Right ventricle myocardium inferior (tissue), 1 donor: ENCODE measurements around the gene GCN1. TPM values are rescaled to one million over a fixed set of nuclear protein-coding genes. Genes with fewer than 3 reads are reported as not detected.
"Not testable (repeated sequence)": the region's sequence is repeated elsewhere in the genome, so short reads cannot be mapped to it uniquely, and the experiment has no call there.

Experiments used
- ATAC-seq: fragments of 200-7000 bp; cut with Tn5 transposase; one replicate; pipeline ENCODE4 v1.9.1; 2020; ENCODE audit warnings: mild to moderate bottlenecking, moderate library complexity
- DNase-seq: peaks from one replicate; pipeline ENCODE4 v3.0.0; 2021; ENCODE audit errors: missing footprints
- intact Hi-C: fragments of 100-400 bp; cut with DNase I; formaldehyde crosslinking; loops from one replicate; pipeline ENCODE4 v1.11.0; 2022
- total RNA-seq: library from RNA; stranded (reverse); fragmentation: NEBNext Ultra II Directional; extraction: Animal tissue kit (Norgen Biotek cat#: 25700); gene quantifications from one replicate; pipeline ENCODE4 v1.2.1, GENCODE V29; 2021
- donor health status: DM: no; HTN: yes; CAD: no; lungs with severe emphysema.

Gene GCN1
- total RNA-seq, 1 donor from 2014 or later: 35.7 TPM

DNA sequence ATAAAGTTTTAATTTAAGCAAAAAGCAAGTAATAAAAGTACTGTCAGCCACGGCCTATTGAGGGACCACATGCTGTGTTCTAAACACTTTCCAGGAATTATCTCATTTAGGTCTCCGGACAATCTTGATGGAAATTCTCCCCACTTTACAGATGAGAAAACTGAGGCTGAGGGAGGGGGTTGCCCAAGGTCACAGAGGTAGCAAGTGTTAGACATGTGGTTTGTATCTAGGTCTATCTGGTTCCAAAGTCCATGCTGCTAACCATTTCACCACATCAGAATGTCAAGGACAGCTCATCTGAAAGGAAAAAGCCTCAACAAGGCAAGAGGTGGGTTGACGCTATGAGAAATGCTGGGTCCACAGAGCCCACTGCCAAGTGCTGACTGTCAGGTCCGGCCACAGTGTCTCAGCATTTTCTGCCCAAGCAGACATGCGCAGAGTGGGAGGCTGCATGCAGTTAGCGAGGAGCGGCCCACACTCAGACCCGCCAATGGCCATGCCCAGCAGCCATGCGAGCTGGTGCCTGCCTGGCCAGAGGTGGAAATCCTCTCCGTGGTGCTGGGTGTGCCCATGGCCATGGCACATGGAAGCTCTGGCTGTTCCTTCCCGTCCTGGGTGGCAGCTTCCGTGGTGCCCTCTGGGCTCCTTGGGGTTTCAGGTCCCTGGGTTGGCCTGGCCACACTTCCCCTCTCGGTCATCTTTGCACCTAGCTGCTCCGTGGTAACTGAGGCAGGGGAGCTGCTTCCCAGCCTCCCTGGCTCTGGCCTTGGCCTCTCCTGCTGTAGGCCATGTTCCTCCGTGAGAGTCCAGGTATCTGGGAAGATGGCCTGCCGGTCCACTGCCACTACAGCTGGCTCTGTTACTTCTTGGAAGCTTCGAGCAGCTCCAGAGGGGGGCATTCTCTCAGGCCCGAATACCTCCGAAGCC lies 24.4 kb upstream of the GCN1 start:
- no peak for DNase-seq
- ATAC-seq: no peak
- intact Hi-C loops: no loop called here

- no peak for DNase-seq
- intact Hi-C loops: no loop called here
- ATAC-seq: no peak
Observed at GRCh38 chr12:120216742-120217605, 22.5 kb upstream of the GCN1 start.

DNA sequence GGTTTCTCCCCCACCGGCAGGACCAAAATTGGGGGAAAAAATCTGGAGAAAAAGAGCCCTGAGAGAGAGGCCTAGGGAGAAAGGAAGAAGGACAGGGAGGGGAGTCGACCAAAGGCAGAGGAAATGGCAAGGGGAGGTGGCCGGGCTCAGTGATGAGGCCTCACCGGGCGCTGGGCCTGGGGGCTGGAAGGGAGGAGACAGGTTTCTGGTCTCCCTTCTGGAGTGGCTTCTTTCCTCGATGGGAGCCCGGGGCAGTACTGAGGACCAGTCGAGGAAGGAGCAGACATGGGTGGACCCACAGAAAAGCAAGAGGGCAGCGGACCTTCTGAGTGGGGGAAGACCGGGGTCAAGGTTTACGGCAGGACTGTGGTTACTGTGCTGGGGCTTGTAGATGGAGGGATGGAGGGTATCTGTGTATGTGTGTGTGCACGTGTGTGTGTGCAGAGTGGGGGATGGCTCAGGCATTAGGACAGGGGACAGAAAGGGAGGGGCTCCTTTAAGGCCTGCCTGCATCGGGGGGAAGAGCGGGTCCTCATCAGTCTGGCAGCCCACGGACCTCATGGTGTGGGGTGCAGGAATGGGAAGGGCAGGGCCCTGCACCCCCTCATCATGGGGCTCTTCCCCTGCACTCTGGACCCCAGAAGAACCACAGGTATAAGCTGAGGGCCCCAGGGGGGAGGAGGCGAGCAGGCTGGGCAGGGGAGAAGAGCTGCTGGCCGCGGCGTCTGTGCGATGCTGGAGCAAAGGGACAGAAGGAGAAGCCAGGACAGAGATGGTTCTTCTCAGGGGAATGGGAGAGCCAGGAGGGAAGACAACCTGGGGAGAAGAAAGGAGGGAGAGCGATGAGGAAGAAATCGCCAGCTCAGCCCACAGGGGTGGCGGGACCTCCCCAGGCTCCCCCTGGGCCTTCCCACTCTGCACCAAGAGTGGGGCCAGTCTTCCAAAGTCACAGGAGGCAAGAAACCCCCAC lies 21.5 kb upstream of the GCN1 start:
- ATAC-seq (no peak), DNase-seq (no peak)
- intact Hi-C loops: no loop called here

GRCh38 chr12:120215357-120215735 lies 20.8 kb upstream of the GCN1 start:
- DNase-seq (no peak), ATAC-seq (no peak)
- intact Hi-C loops: no loop called here

DNA sequence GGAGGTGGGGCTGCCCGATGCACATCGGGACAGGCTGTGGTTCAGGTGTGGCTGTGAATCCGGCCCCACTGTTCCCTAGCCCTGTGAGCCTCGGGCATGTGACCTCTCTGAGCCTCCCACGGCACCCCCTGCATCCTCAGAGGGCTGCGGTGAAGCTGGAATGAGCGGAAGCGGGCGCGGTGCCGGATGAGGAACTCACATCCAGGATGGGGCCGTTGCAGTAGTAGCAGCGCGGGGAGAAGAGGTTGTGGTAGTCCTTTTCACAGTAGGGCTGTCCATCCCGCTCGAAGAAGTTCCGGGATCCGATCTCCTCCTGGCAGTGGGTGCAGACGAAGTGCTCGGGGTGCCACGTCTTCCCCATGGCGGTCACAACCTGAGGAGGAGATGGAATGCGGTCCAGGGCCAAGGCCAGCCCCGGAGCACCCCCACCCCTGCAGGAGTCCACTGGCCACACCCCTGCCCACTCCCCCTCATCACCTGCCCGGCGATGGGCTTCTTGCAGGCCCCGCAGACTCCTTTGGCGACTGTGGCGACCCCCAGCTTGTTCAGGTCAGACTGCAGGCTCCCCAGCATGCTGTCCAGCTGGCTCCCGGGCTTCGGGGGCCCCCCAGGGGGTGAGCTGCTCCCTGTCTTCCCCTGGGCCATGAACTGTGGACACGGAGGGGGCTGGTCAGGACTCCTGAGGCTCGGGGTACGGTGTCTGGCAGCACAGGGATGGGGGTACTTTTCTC lies 20.3 kb upstream of the GCN1 start:
- intact Hi-C loops: no loop called here
- no peak for ATAC-seq
- no peak for DNase-seq

GRCh38 chr12:120213758-120214157 lies 19.2 kb upstream of the GCN1 start:
- ATAC-seq: no peak
- intact Hi-C loops: no loop called here
- DNase-seq: no peak

- ATAC-seq, intact Hi-C loops, DNase-seq: not testable (repeated sequence)
Observed at GRCh38 chr12:120213182-120213581, 18.7 kb upstream of the GCN1 start.

DNA sequence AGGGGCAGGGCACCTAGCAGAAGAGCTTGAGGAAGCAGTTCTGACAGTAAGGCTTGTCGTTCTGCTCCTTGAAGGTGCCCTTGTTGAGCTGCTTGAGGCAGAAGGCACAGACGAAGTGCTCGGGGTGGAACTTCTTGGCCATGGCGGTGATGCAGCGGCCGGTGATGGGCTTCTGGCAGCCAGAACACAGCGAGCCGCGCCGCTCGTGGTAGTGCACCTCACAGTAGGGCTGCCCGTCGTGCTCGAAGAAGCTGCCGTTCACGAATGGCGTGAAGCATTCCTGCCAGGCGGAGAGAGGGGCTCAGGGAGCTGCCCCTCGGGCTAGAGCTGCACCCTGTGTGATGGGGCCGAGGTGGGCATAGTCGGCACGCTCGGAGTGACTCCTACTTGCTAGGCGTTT lies 17.8 kb upstream of the GCN1 start:
- ATAC-seq (no peak), DNase-seq (no peak)
- intact Hi-C loops: no loop called here

DNA sequence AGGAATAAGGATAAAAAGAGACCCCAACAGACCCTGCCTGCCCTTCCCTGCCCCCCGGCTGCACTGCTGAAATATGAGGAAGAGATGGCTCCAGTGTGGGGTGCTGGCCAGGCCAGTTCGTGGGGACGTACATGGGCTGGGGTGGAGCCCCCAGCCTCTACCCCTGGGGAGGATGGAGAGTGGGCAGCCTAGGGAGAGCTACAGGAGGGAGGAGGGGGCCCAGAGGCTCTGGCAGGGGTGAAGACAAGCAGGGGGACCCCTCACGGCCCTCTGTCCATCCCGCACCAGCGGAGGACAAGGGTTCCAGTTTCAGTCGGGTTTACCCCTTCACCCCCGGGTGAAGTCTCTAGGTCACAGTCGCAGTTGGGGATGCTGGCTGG lies 17.4 kb upstream of the GCN1 start:
- no peak for DNase-seq
- intact Hi-C loops: no loop called here
- ATAC-seq: no peak

GRCh38 chr12:120211243-120211903 lies 16.9 kb upstream of the GCN1 start:
- intact Hi-C loops: no loop called here
- no peak for DNase-seq
- ATAC-seq: no peak

- ATAC-seq (no peak), DNase-seq (no peak)
- intact Hi-C loops: no loop called here
Observed at GRCh38 chr12:120209851-120210250, 15.3 kb upstream of the GCN1 start.

GRCh38 chr12:120207227-120207626 lies 12.7 kb upstream of the GCN1 start:
- ATAC-seq (no peak), DNase-seq (no peak)
- intact Hi-C loops: no loop called here

DNA sequence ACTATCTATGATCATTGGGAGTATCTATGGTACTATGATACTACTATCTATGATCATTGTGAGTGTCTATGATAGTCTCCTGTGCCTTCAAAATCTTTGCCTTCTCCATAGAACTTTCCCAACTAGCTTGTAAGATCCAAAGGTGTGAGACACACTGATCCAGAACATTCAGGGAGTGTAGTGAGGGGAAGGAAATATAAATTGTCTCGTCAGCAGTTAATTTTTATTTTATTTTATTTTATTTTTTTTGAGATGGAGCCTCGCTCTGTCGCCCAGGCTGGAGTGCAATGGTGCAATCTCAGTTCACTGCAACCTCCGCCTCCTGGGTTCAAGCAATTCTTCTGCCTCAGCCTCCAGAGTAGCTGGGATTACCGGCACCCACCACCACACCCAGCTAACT lies 12.3 kb upstream of the GCN1 start:
- ATAC-seq, intact Hi-C loops, DNase-seq: not testable (repeated sequence)

DNA sequence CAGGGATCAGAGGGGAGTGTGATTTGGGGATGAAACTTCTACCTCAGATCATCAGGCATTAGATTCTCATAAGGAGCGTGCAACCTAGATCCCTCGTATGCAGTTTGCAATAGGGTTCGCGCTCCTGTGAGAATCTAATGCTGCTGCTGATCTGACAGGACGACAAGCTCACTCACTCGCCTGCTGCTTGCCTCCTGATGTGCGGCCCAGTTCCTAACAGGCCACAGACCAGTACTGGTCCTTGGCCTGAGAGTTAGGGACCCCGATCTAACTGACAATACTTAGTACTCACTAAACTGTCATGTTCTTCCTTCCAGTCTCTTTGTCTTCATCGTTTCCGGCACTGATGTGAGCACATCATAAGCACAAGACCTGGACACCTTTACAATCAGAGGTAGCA lies 11.7 kb upstream of the GCN1 start:
- intact Hi-C loops: no loop called here
- ATAC-seq (no peak), DNase-seq (no peak)

DNA sequence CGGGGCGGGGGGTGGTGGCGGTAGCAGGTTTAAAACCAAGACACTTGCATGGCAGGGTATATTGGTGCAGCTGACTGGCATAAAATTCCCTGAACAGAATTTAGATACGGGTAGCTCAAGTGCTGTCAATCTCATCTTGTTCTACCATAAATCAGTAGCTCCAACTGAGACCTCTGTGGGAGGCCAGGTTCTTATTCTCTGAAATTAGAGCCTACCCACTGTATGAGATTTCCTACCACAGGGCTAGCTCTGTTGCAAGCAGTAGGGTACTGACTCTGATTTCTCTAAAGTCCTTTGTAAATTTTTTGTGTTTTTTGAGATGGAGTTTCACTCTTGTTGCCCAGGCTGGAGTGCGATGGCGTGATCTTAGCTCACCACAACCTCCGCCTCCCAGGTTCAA lies 9.7 kb upstream of the GCN1 start:
- no peak for ATAC-seq
- intact Hi-C loops: no loop called here

DNA sequence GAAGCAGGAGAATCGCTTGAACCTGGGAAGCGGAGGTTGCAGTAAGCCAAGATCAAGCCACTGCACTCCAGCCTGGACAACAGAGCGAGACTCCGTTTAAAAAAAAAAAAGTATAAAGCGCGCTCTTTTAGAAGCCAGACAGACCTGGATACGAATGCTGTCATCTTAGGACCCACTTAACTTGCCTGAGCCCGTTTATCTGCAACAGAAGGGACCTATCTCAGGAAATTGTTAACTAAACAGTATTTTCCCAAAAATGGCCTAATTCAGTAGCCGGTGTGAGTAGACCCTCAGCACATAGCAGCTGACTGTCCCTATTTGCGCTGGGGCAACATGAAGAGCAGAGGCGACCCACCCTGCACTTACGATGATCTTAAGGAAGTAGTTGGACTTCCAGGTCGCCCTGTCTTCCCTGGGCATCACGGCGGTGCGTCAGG lies 5.9 kb upstream of the GCN1 start:
- intact Hi-C loops: loop anchor here (2.0 kb wide), 1 partner anchor 64 kb away; the partner anchor contains the start of gene PXN
- DNase-seq: no peak
- no peak for ATAC-seq

More for the DNA sequence above, 9.7 kb upstream of the GCN1 start:
- no peak for DNase-seq

DNA sequence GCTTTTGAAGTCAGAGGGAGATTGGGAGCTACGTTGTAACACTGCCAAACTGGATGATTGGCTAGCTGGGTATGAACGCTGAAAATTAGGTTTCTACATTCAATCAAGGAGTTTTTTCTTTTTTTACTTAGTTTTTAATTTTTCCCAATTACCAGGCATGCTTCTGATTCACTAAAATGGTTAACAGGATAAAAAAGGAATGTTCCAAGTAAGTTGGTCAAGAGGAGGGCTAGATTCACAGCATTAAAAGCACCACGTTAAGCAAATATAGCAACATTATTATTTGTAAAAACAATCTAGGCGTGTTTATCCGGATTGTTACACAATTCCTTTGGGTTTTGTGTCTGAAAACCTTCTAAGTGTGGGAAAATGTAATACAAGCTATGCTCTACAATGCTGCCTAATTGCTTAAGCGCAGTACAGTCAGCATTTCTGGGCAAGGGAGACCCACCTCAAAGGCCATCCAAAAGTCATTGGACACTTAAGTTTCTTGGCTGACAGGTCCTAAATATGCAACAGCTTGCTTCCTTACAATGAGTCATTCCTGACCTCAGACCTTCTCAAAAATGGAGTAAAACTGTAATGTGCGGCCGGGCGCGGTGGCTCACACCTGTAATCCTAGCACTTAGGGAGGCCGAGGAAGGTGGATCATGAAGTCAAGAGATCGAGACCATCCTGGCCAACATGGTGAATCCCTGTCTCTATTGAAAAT lies 5.2 kb upstream of the GCN1 start:
- ATAC-seq (peak; percentile 51), DNase-seq (no peak)
- intact Hi-C loops: loop anchor here (2.0 kb wide), 1 partner anchor 65 kb away; the partner anchor contains the start of gene PXN
